Ectodermal cell (in vitro differentiated cells): Measurements from ENCODE around the gene TGM5.
"Not testable (repeated sequence)": the region's sequence is repeated elsewhere in the genome, so short reads cannot be mapped to it uniquely, and the experiment has no call there.

Experiments used
- H3K27ac ChIP-seq: 2 replicates; pipeline ENCODE4 v1.7.0; 2013; ENCODE audit warnings: mild to moderate bottlenecking, low read depth, low read length; ENCODE audit not compliant: insufficient read depth, poor library complexity, severe bottlenecking
- H3K27me3 ChIP-seq: 2 replicates; pipeline ENCODE4 v1.7.0; 2013; ENCODE audit warnings: mild to moderate bottlenecking, low read length; ENCODE audit not compliant: insufficient read depth, control insufficient read depth, poor library complexity, severe bottlenecking
- H3K36me3 ChIP-seq: one replicate; pipeline ENCODE4 v1.7.0; 2013; ENCODE audit warnings: low read length; ENCODE audit not compliant: control insufficient read depth, insufficient read depth
- H3K4me1 ChIP-seq: one replicate; pipeline ENCODE4 v1.7.0; 2013; ENCODE audit warnings: low read length; ENCODE audit not compliant: control insufficient read depth, insufficient read depth
- H3K4me3 ChIP-seq: 2 replicates; pipeline ENCODE4 v1.7.0; 2013; ENCODE audit warnings: low read depth, low read length, control low read depth; ENCODE audit not compliant: insufficient read depth
- H3K9me3 ChIP-seq: 2 replicates; pipeline ENCODE4 v1.7.0; 2013; ENCODE audit warnings: mild to moderate bottlenecking, low read length, moderate library complexity; ENCODE audit not compliant: control insufficient read depth
- WGBS, 2 experiments: methylation state at CpG; one replicate each; pipeline ENCODE4 v1.1.7; 2013; ENCODE audit warnings: missing lambda C conversion rate in 2 of 2; 5-methylcytosine and 5-hydroxymethylcytosine counted together

The TGM5 gene

GRCh38 chr15:43276563-43277200 is 10.0 kb upstream of the TGM5 start:
- Histone ChIP-seq H3K36me3 (no peaks in the 10 kb centered on the region), H3K27me3 (no peaks in the 10 kb centered on the region), H3K9me3 (no peaks in the 10 kb centered on the region), H3K4me3 (no peak overlapping the region), H3K27ac (no peak overlapping the region), H3K4me1 (no peaks in the 10 kb centered on the region)
- 83 to 88% methylated on average over 12 of the region's 12 CpGs for WGBS, 2 experiments

GRCh38 chr15:43275740-43276562 is 9.2 kb upstream of the TGM5 start:
- Histone ChIP-seq H3K4me1 (no peaks in the 10 kb centered on the region), H3K27me3 (no peaks in the 10 kb centered on the region), H3K4me3 (no peak overlapping the region), H3K9me3 (no peaks in the 10 kb centered on the region), H3K27ac (no peak overlapping the region), H3K36me3 (no peaks in the 10 kb centered on the region)
- 88 to 90% methylated on average over 15 of the region's 15 CpGs for WGBS, 2 experiments

- H3K4me1 ChIP-seq: no peaks in the 10 kb centered on the region
- H3K4me3 ChIP-seq: no peak overlapping the region
- no peaks in the 10 kb centered on the region for H3K36me3 ChIP-seq
- no peaks in the 10 kb centered on the region for H3K9me3 ChIP-seq
- 84 to 89% methylated on average over 9 of the region's 9 CpGs for WGBS, 2 experiments
- H3K27me3 ChIP-seq: no peaks in the 10 kb centered on the region
- H3K27ac ChIP-seq: no peak overlapping the region
Observed at GRCh38 chr15:43274136-43274535, 7.4 kb upstream of the TGM5 start.

- Histone ChIP-seq H3K4me3 (no peak overlapping the region), H3K27ac (no peak overlapping the region), H3K4me1 (no peaks in the 10 kb centered on the region), H3K27me3 (no peaks in the 10 kb centered on the region), H3K9me3 (no peaks in the 10 kb centered on the region), H3K36me3 (no peaks in the 10 kb centered on the region)
- WGBS, 2 experiments: 91 to 93% methylated on average over 2 of the region's 2 CpGs
Observed at GRCh38 chr15:43273243-43273642, 6.5 kb upstream of the TGM5 start.

GRCh38 chr15:43271908-43272307 is 5.2 kb upstream of the TGM5 start:
- not testable (repeated sequence) for H3K36me3 ChIP-seq, H3K27me3 ChIP-seq, H3K27ac ChIP-seq, H3K4me1 ChIP-seq, H3K9me3 ChIP-seq, H3K4me3 ChIP-seq
- 89 to 93% methylated on average over 1 of the region's 1 CpG for WGBS, 2 experiments

- Histone ChIP-seq H3K4me1 (no peaks in the 10 kb centered on the region), H3K27ac (no peak overlapping the region), H3K4me3 (no peak overlapping the region), H3K27me3 (no peaks in the 10 kb centered on the region), H3K36me3 (no peaks in the 10 kb centered on the region), H3K9me3 (no peaks in the 10 kb centered on the region)
- WGBS, 2 experiments: 74 to 83% methylated on average over 6 of the region's 6 CpGs
Observed at GRCh38 chr15:43270676-43271306, 4.1 kb upstream of the TGM5 start.

- H3K27me3 ChIP-seq: peaks cover 3% of the 10 kb centered on the region
- no peaks in the 10 kb centered on the region for H3K4me1 ChIP-seq
- H3K9me3 ChIP-seq: no peaks in the 10 kb centered on the region
- H3K36me3 ChIP-seq: no peaks in the 10 kb centered on the region
- no peak overlapping the region for H3K4me3 ChIP-seq
- H3K27ac ChIP-seq: no peak overlapping the region
- WGBS, 2 experiments: 81 to 87% methylated on average over 5 of the region's 5 CpGs
Observed at GRCh38 chr15:43270113-43270665, 3.5 kb upstream of the TGM5 start.

- WGBS, 2 experiments: 70 to 71% methylated on average over 11 of the region's 11 CpGs
- peaks cover 4% of the 10 kb centered on the region for H3K27me3 ChIP-seq
Observed at GRCh38 chr15:43268111-43269105, 1.7 kb upstream of the TGM5 start.

GRCh38 chr15:43267439-43267838 is 711 bp upstream of the TGM5 start:
- H3K4me3 ChIP-seq: no peak overlapping the region
- WGBS, 2 experiments: 85 to 91% methylated on average over 2 of the region's 2 CpGs
- H3K36me3 ChIP-seq: no peaks in the 10 kb centered on the region
- no peak overlapping the region for H3K27ac ChIP-seq
- peaks cover 4% of the 10 kb centered on the region for H3K27me3 ChIP-seq
- H3K4me1 ChIP-seq: no peaks in the 10 kb centered on the region
- H3K9me3 ChIP-seq: no peaks in the 10 kb centered on the region

More at GRCh38 chr15:43268111-43269105, 1.7 kb upstream of the TGM5 start:
- Histone ChIP-seq H3K36me3 (no peaks in the 10 kb centered on the region), H3K4me3 (no peak overlapping the region), H3K9me3 (no peaks in the 10 kb centered on the region), H3K27ac (no peak overlapping the region), H3K4me1 (no peaks in the 10 kb centered on the region)
